ENCODE results near the gene RHOG.

DNA sequence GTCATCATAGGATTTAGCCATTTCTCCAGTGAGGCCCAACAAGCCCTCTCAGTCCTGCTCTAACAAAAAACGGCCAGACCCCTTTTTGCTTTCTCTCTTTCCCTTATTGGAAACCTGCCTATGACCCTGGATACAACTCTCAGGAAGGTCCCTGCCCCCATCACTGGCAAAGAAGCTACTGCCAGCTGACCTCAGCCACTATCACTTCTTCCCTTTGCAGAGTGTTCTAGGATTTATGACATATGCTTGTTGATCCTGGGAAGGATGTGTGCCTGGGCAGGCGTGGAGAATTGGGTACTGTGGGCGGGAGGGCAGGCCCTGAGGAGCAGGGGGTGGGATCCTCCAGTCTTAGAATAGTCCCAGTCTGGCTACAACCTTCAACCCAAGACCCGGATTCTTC, 24.9 kb downstream of the RHOG start:
- no peak for TF ChIP-seq MECOM (CRISPR knock-in tag; IDR thresholded peaks at IDR 0.05)
- no peak for TF ChIP-seq TAF1 (IDR thresholded peaks at IDR 0.05; ENCODE audit: control insufficient read depth, extremely low read depth, insufficient read depth, low read length, severe bottlenecking)
- no peak for TF ChIP-seq EP300 (IDR thresholded peaks at IDR 0.05; ENCODE audit: low read length)
- no peak for TF ChIP-seq SMARCC2 (IDR thresholded peaks at IDR 0.05; ENCODE audit: low read depth)
- no peak for TF ChIP-seq CTCF (IDR thresholded peaks at IDR 0.05 in 2 of 3, conservative IDR thresholded peaks at IDR 0.05 in 1 of 3; ENCODE audit: insufficient read depth in 2 of 3, low read depth in 1 of 3, low read length in 3 of 3)
- no peak for TF ChIP-seq ZNF121 (CRISPR knock-in tag; conservative IDR thresholded peaks at IDR 0.05)
- no peak for TF ChIP-seq IRF1 (CRISPR knock-in tag; IDR thresholded peaks at IDR 0.05; ENCODE audit: borderline replicate concordance)
- no peak for TF ChIP-seq NFYB (IDR thresholded peaks at IDR 0.05; ENCODE audit: extremely low read depth, insufficient read length)
- TF ChIP-seq, protein P1, sequence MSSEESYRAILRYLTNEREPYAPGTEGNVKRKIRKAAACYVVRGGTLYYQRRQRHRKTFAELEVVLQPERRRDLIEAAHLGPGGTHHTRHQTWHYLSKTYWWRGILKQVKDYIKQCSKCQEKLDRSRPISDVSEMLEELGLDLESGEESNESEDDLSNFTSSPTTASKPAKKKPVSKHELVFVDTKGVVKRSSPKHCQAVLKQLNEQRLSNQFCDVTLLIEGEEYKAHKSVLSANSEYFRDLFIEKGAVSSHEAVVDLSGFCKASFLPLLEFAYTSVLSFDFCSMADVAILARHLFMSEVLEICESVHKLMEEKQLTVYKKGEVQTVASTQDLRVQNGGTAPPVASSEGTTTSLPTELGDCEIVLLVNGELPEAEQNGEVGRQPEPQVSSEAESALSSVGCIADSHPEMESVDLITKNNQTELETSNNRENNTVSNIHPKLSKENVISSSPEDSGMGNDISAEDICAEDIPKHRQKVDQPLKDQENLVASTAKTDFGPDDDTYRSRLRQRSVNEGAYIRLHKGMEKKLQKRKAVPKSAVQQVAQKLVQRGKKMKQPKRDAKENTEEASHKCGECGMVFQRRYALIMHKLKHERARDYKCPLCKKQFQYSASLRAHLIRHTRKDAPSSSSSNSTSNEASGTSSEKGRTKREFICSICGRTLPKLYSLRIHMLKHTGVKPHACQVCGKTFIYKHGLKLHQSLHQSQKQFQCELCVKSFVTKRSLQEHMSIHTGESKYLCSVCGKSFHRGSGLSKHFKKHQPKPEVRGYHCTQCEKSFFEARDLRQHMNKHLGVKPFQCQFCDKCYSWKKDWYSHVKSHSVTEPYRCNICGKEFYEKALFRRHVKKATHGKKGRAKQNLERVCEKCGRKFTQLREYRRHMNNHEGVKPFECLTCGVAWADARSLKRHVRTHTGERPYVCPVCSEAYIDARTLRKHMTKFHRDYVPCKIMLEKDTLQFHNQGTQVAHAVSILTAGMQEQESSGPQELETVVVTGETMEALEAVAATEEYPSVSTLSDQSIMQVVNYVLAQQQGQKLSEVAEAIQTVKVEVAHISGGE (CRISPR knock-in tag; IDR thresholded peaks at IDR 0.05) = no peak

All from K562 (cell line).